PC-9 (cell line): ENCODE data around the gene ALOXE3. TPM values are rescaled to one million over a fixed set of nuclear protein-coding genes. Genes with fewer than 3 reads are reported as not detected.

ENCODE experiments used
- BruUV-seq: library from RNA; stranded (reverse); fragments of 400-500 nt; replicated peaks from 2 replicates; lab custom pipeline; 2021; lab: Mats Ljungman, UMichigan
- CTCF ChIA-PET: fragments of 300-600 bp; sonication (Branson Sonifier 250); formaldehyde crosslinking; loops from one replicate; lab custom pipeline; 2022; ENCODE audit warnings: antibody characterized with exemption; lab: Charles Lee
- POLR2A ChIA-PET: fragments of 300-600 bp; sonication (Branson Sonifier 250); formaldehyde crosslinking; loops from one replicate; lab custom pipeline; 2022; ENCODE audit warnings: antibody characterized with exemption; ENCODE audit not compliant: unreplicated experiment; lab: Charles Lee
- DNase-seq, 2 experiments: peaks; one replicate each; pipeline versions ENCODE4 v3.0.0 to v3.0.0-alpha.2; 2015 to 2022; ENCODE audit warnings: mixed read lengths in 1 of 2
- H2AFZ ChIP-seq: fragments of 200-600 bp; sonication (generic); 2 replicates; pipeline ENCODE4 v1.8.1; 2017; ENCODE audit warnings: antibody characterized with exemption
- H3F3A ChIP-seq: fragments of 200-600 bp; sonication (generic); 2 replicates; pipeline ENCODE4 v1.8.1; 2017; ENCODE audit warnings: antibody characterized with exemption, mild to moderate bottlenecking, low read depth; ENCODE audit not compliant: insufficient read depth
- H3K27ac ChIP-seq: fragments of 200-600 bp; sonication (generic); 2 replicates; pipeline ENCODE4 v1.6.1; 2016; ENCODE audit warnings: mixed run types
- H3K27me3 ChIP-seq: fragments of 200-600 bp; sonication (generic); 2 replicates; pipeline ENCODE4 v1.6.1; 2016; ENCODE audit warnings: low read depth, mixed run types; ENCODE audit not compliant: insufficient read depth
- H3K36me3 ChIP-seq: fragments of 200-600 bp; sonication (generic); 2 replicates; pipeline ENCODE4 v1.6.1; 2016; ENCODE audit warnings: low read depth, mixed run types
- H3K4me1 ChIP-seq: fragments of 200-600 bp; sonication (generic); replicated peaks from 2 replicates; pipeline ENCODE4 v1.6.1; 2016; ENCODE audit warnings: mixed run types; ENCODE audit not compliant: insufficient read depth
- H3K4me2 ChIP-seq: fragments of 200-600 bp; sonication (generic); 2 replicates; pipeline ENCODE4 v1.6.1; 2017; ENCODE audit warnings: mixed run types
- H3K4me3 ChIP-seq: fragments of 200-600 bp; sonication (generic); 2 replicates; pipeline ENCODE4 v1.6.1; 2016; ENCODE audit warnings: mixed run types
- H3K79me2 ChIP-seq: fragments of 200-600 bp; sonication (generic); 2 replicates; pipeline ENCODE4 v1.6.1; 2017; ENCODE audit warnings: low read depth, mixed run types
- H3K9me2 ChIP-seq: fragments of 200-600 bp; sonication (generic); 2 replicates; pipeline ENCODE4 v1.8.1; 2017; ENCODE audit warnings: mild to moderate bottlenecking; ENCODE audit not compliant: insufficient read depth
- H3K9me3 ChIP-seq: fragments of 200-600 bp; sonication (generic); 2 replicates; pipeline ENCODE4 v1.8.1; 2016; ENCODE audit warnings: low read depth; ENCODE audit not compliant: insufficient read depth
- H4K20me1 ChIP-seq: fragments of 200-600 bp; sonication (generic); 2 replicates; pipeline ENCODE4 v1.8.1; 2017; ENCODE audit not compliant: insufficient read depth
- EZH2 ChIP-seq: fragments of 200-600 bp; sonication (generic); IDR thresholded peaks from 2 replicates; pipeline ENCODE4 v1.8.0; 2017; ENCODE audit warnings: antibody characterized with exemption, low read depth
- intact Hi-C: fragments of 100-400 bp; cut with micrococcal nuclease; formaldehyde crosslinking; loops from one replicate; pipeline ENCODE4 v1.10.0; 2022; ENCODE audit not compliant: unreplicated experiment
- microRNA-seq: library from miRNA; unstranded; fragments of <30 nt; microRNA quantifications from one replicate; pipeline ENCODE4 v1.2.0, GENCODE V29; 2021; ENCODE audit warnings: borderline number of aligned reads, borderline replicate concordance
- total RNA-seq: library from RNA; stranded (reverse); gene quantifications from 2 replicates; pipeline ENCODE4 v1.2.3, GENCODE V29; 2021
- TF ChIP-seq, protein P1 (sequence below): fragments of 200-600 bp; sonication (generic); conservative IDR thresholded peaks from 2 replicates; pipeline ENCODE4 v1.6.1; 2017; ENCODE audit warnings: mixed run types, antibody characterized with exemption, mild to moderate bottlenecking, moderate library complexity

Gene ALOXE3
- total RNA-seq, 1 experiment from 2014 or later: 1.4 TPM

GRCh38 chr17:8046306-8046928, 71.9 kb downstream of the ALOXE3 start:
- DNase-seq: no peak
- ChIA-PET POLR2A (no interaction called here), CTCF (no interaction called here)
- H3K9me2 ChIP-seq: no peaks in the 10 kb centered on the region
- BruUV-seq: no TSS peak
- no peak overlapping the region for H3K4me2 ChIP-seq
- H3K79me2 ChIP-seq: no peaks in the 10 kb centered on the region
- H3K27ac ChIP-seq: no peak overlapping the region
- 0 out of 2 replicates have a peak, but pooled peaks cover under 1% of the 10 kb centered on the region for H3K4me1 ChIP-seq
- no peak overlapping the region for H3K4me3 ChIP-seq
- no peaks in the 10 kb centered on the region for H3K27me3 ChIP-seq
- no peaks in the 10 kb centered on the region for H3K36me3 ChIP-seq
- H3K9me3 ChIP-seq: no peaks in the 10 kb centered on the region
- intact Hi-C loops: no loop called here
- TF ChIP-seq, protein P1, sequence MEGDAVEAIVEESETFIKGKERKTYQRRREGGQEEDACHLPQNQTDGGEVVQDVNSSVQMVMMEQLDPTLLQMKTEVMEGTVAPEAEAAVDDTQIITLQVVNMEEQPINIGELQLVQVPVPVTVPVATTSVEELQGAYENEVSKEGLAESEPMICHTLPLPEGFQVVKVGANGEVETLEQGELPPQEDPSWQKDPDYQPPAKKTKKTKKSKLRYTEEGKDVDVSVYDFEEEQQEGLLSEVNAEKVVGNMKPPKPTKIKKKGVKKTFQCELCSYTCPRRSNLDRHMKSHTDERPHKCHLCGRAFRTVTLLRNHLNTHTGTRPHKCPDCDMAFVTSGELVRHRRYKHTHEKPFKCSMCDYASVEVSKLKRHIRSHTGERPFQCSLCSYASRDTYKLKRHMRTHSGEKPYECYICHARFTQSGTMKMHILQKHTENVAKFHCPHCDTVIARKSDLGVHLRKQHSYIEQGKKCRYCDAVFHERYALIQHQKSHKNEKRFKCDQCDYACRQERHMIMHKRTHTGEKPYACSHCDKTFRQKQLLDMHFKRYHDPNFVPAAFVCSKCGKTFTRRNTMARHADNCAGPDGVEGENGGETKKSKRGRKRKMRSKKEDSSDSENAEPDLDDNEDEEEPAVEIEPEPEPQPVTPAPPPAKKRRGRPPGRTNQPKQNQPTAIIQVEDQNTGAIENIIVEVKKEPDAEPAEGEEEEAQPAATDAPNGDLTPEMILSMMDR: no peak
- no peak for TF ChIP-seq EZH2
- no peaks in the 10 kb centered on the region for H3F3A ChIP-seq
- no peaks in the 10 kb centered on the region for H4K20me1 ChIP-seq
- no peak overlapping the region for H2AFZ ChIP-seq

Small RNAs within 50 kb of the gene (microRNA-seq; reads per million reads assigned to microRNA genes)
- gene MIR4314 (not detected), gene MIR6883 (not detected)

Other genes with a start within 250 kb of the ALOXE3 start
- 197 and 219 TPM in 2 replicates for gene CHD3, start 229.7 kb downstream of the ALOXE3 start, total RNA-seq
- gene RNF227, start 202.2 kb downstream of the ALOXE3 start, total RNA-seq: 3.1 and 4.2 TPM in 2 replicates
- 9.5 and 13.8 TPM in 2 replicates for gene KCNAB3, start 188.7 kb downstream of the ALOXE3 start, total RNA-seq
- 181 and 224 TPM in 2 replicates for gene TRAPPC1, start 186.6 kb downstream of the ALOXE3 start, total RNA-seq
- gene CNTROB, start 186.3 kb downstream of the ALOXE3 start, total RNA-seq: 62.3 and 65.1 TPM in 2 replicates
- 0.79 TPM in 1 of 2 replicates, not detected in the other for gene GUCY2D, start 115.9 kb downstream of the ALOXE3 start, total RNA-seq
- gene ALOX15B, start 79.5 kb downstream of the ALOXE3 start, total RNA-seq: not detected in 2 replicates
- not detected in 2 replicates for gene ALOX12B, start 30.8 kb downstream of the ALOXE3 start, total RNA-seq
- 2.6 and 9.0 TPM in 2 replicates for gene HES7, start 5.6 kb upstream of the ALOXE3 start, total RNA-seq
- gene PER1, start 33.9 kb upstream of the ALOXE3 start, total RNA-seq: 60.2 and 78.7 TPM in 2 replicates
- 29.3 and 35.1 TPM in 2 replicates for gene VAMP2, start 44.4 kb upstream of the ALOXE3 start, total RNA-seq
- gene TMEM107, start 57.9 kb upstream of the ALOXE3 start, total RNA-seq: 58.5 and 59.1 TPM in 2 replicates
- 6.4 and 8.0 TPM in 2 replicates for gene BORCS6, start 71.7 kb upstream of the ALOXE3 start, total RNA-seq
- gene AURKB, start 92.1 kb upstream of the ALOXE3 start, total RNA-seq: 159 and 167 TPM in 2 replicates
- 28.1 and 41.2 TPM in 2 replicates for gene CTC1, start 129.5 kb upstream of the ALOXE3 start, total RNA-seq
- 54.5 and 68.2 TPM in 2 replicates for gene PFAS, start 130.8 kb upstream of the ALOXE3 start, total RNA-seq
- gene RANGRF, start 170.2 kb upstream of the ALOXE3 start, total RNA-seq: 35.0 and 45.5 TPM in 2 replicates
- 7.3 and 7.6 TPM in 2 replicates for gene SLC25A35, start 176.9 kb upstream of the ALOXE3 start, total RNA-seq
- not detected in 2 replicates for gene ARHGEF15, start 191.7 kb upstream of the ALOXE3 start, total RNA-seq
- gene ODF4, start 221.3 kb upstream of the ALOXE3 start, total RNA-seq: not detected in 2 replicates